DOHH2 (cell line): ENCODE results near the gene MUC5AC.

Experiments used
- H3F3A ChIP-seq: fragments of 200-600 bp; sonication (generic), shearing (Covaris generic); 2 replicates; pipeline ENCODE4 v1.6.0; 2016; ENCODE audit warnings: antibody characterized with exemption, mild to moderate bottlenecking; ENCODE audit not compliant: control insufficient read depth, insufficient read depth
- H3K27ac ChIP-seq: fragments of 200-600 bp; sonication (generic); 2 replicates; pipeline ENCODE4 v1.5.1; 2014; ENCODE audit warnings: low read depth, mild to moderate bottlenecking, low read length, moderate library complexity
- H3K27me3 ChIP-seq: fragments of 200-600 bp; sonication (generic); 2 replicates; pipeline ENCODE4 v1.6.1; 2014; ENCODE audit warnings: mild to moderate bottlenecking, low read length, mixed read lengths; ENCODE audit not compliant: control insufficient read depth
- H3K36me3 ChIP-seq: fragments of 200-600 bp; sonication (generic); 2 replicates; pipeline ENCODE4 v1.6.1; 2014; ENCODE audit warnings: mild to moderate bottlenecking, low read length, moderate library complexity, mixed read lengths; ENCODE audit not compliant: control insufficient read depth
- H3K4me1 ChIP-seq: fragments of 200-600 bp; sonication (generic); 2 replicates; pipeline ENCODE4 v1.6.1; 2014; ENCODE audit warnings: mild to moderate bottlenecking, low read length, mixed read lengths; ENCODE audit not compliant: control insufficient read depth
- H3K4me2 ChIP-seq: fragments of 200-600 bp; sonication (generic); 2 replicates; pipeline ENCODE4 v1.6.0; 2014; ENCODE audit warnings: mild to moderate bottlenecking, low read length, moderate library complexity
- H3K4me3 ChIP-seq: fragments of 200-600 bp; sonication (generic); 2 replicates; pipeline ENCODE4 v1.5.1; 2014; ENCODE audit warnings: mild to moderate bottlenecking, low read length, mixed read lengths
- H3K79me2 ChIP-seq: fragments of 200-600 bp; sonication (generic); 2 replicates; pipeline ENCODE4 v1.6.1; 2014; ENCODE audit warnings: mild to moderate bottlenecking, low read length, mixed read lengths; ENCODE audit not compliant: control insufficient read depth
- H3K9me2 ChIP-seq: fragments of 200-600 bp; sonication (generic); replicated peaks from 2 replicates; pipeline ENCODE4 v1.6.1; 2014; ENCODE audit warnings: mild to moderate bottlenecking, low read length, mixed read lengths; ENCODE audit not compliant: control insufficient read depth
- H3K9me3 ChIP-seq: fragments of 200-600 bp; sonication (generic); 2 replicates; pipeline ENCODE4 v1.6.1; 2014; ENCODE audit warnings: antibody characterized with exemption, low read length, mixed read lengths; ENCODE audit not compliant: control insufficient read depth, insufficient read depth
- H4K20me1 ChIP-seq: fragments of 200-600 bp; sonication (generic); 2 replicates; pipeline ENCODE4 v1.6.0; 2014; ENCODE audit warnings: low read depth, mild to moderate bottlenecking, antibody characterized with exemption, low read length, moderate library complexity; ENCODE audit not compliant: control insufficient read depth, insufficient read depth
- CTCF ChIP-seq: fragments of 200-600 bp; sonication (generic); IDR thresholded peaks from one replicate; pipeline ENCODE4 v1.5.1; 2014; ENCODE audit warnings: antibody characterized with exemption, mild to moderate bottlenecking, low read depth, low read length; ENCODE audit not compliant: poor library complexity, severe bottlenecking
- EZH2phosphoT487 ChIP-seq: fragments of 200-600 bp; sonication (generic); IDR thresholded peaks from 2 replicates; pipeline ENCODE4 v1.6.1; 2017; ENCODE audit warnings: borderline replicate concordance, mild to moderate bottlenecking, antibody characterized with exemption, low read length, moderate library complexity, mixed read lengths

Gene MUC5AC

GRCh38 chr11:1203505-1204271, 45.9 kb downstream of the MUC5AC start:
- Histone ChIP-seq H3K27me3 (no peaks in the 10 kb centered on the region), H3K9me2 (no peaks in the 10 kb centered on the region), H3F3A (no peaks in the 10 kb centered on the region), H3K79me2 (no peaks in the 10 kb centered on the region), H3K9me3 (no peaks in the 10 kb centered on the region), H3K36me3 (no peaks in the 10 kb centered on the region), H3K27ac (no peak overlapping the region), H3K4me1 (no peaks in the 10 kb centered on the region), H4K20me1 (no peaks in the 10 kb centered on the region), H3K4me2 (no peak overlapping the region), H3K4me3 (no peak overlapping the region)
- TF ChIP-seq EZH2phosphoT487 = no peak
- TF ChIP-seq CTCF = no peak

GRCh38 chr11:1204381-1205101, 46.8 kb downstream of the MUC5AC start:
- no peaks in the 10 kb centered on the region for H3K9me3 ChIP-seq
- H3K79me2 ChIP-seq = no peaks in the 10 kb centered on the region
- H3F3A ChIP-seq = no peaks in the 10 kb centered on the region
- H3K4me3 ChIP-seq = no peak overlapping the region
- H3K36me3 ChIP-seq = no peaks in the 10 kb centered on the region
- H3K27me3 ChIP-seq = no peaks in the 10 kb centered on the region
- no peak overlapping the region for H3K27ac ChIP-seq
- H3K9me2 ChIP-seq = no peaks in the 10 kb centered on the region
- no peak for TF ChIP-seq EZH2phosphoT487
- no peak for TF ChIP-seq CTCF
- no peaks in the 10 kb centered on the region for H4K20me1 ChIP-seq
- H3K4me2 ChIP-seq = no peak overlapping the region
- H3K4me1 ChIP-seq = no peaks in the 10 kb centered on the region

GRCh38 chr11:1205121-1205986, 47.6 kb downstream of the MUC5AC start:
- Histone ChIP-seq H3K27ac (no peak overlapping the region), H3K4me1 (no peaks in the 10 kb centered on the region), H3K36me3 (no peaks in the 10 kb centered on the region), H3K4me2 (no peak overlapping the region), H3K27me3 (no peaks in the 10 kb centered on the region), H3K79me2 (no peaks in the 10 kb centered on the region), H4K20me1 (no peaks in the 10 kb centered on the region), H3K9me3 (no peaks in the 10 kb centered on the region), H3K9me2 (no peaks in the 10 kb centered on the region), H3F3A (no peaks in the 10 kb centered on the region), H3K4me3 (no peak overlapping the region)
- TF ChIP-seq EZH2phosphoT487 (no peak), CTCF (no peak)
